Esophagus squamous epithelium (tissue), 4 donors: Measurements from ENCODE around the gene GRIPAP1.

Experiments
- CTCF ChIP-seq, 6 experiments: fragments of 450-650 bp in 4 of 6; fragments of 200-600 bp in 2 of 6; sonication (generic) in 2 of 6; IDR thresholded peaks; one replicate each; pipeline ENCODE4 v1.5.1; 2016 to 2019; ENCODE audit warnings: antibody characterized with exemption in 6 of 6, mild to moderate bottlenecking in 4 of 6, moderate library complexity in 4 of 6
- POLR2A ChIP-seq, 4 donors: fragments of 450-650 bp; IDR thresholded peaks; one replicate each; pipeline ENCODE4 v1.6.1; 2017; ENCODE audit warnings: antibody characterized with exemption in 4 of 4, mild to moderate bottlenecking in 4 of 4, moderate library complexity in 3 of 4

- TF ChIP-seq CTCF (IDR thresholded peaks at IDR 0.05), result no peak
- TF ChIP-seq POLR2A (IDR thresholded peaks at IDR 0.05), result no peak
Measured at GRCh38 chrX:48978226-48978625, 23.8 kb downstream of the GRIPAP1 start.
